GM10248 (cell line): ENCODE results near the gene CAMTA1.

Experiments used
- CTCF ChIA-PET: fragments of 300-600 bp; sonication (Branson Sonifier 250); formaldehyde crosslinking; extraction: SDS; loops from one replicate; lab custom pipeline; 2021; ENCODE audit warnings: antibody characterized with exemption; lab: Yijun Ruan, JAX
- POLR2A ChIA-PET: fragments of 350-650 bp; sonication (Branson Sonifier 250); formaldehyde crosslinking; extraction: SDS; loops from one replicate; lab custom pipeline; 2020; ENCODE audit warnings: antibody characterized with exemption; lab: Yijun Ruan, JAX
- DNase-seq: peaks from one replicate; pipeline ENCODE4 v3.0.0; 2012; ENCODE audit errors: extremely low spot score
- TF ChIP-seq, protein P1 (sequence below): IDR thresholded peaks from 2 replicates; pipeline ENCODE4 v1.5.1; 2012; ENCODE audit warnings: mild to moderate bottlenecking, low read depth; ENCODE audit errors: extremely low read depth, missing control alignments, control extremely low read depth

Gene CAMTA1

DNA sequence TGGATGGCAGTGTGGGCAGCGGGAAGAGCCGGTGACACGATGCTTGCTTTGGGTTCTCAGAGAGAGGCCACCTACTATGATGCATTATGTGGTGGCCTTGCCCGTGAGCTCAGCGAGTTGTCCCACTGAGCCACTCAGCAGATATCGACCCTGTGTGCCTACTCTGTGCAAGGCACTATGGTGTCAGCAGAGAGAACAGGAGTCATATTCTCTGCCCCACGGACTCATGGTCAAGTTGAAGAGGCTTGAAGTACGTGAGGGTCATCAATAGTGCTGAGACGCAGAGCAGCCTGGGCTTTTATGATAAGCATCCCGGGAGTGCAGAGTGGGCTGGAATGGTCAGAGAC, 466.2 kb downstream of the CAMTA1 start:
- CTCF ChIA-PET = no interaction called here
- TF ChIP-seq, protein P1, sequence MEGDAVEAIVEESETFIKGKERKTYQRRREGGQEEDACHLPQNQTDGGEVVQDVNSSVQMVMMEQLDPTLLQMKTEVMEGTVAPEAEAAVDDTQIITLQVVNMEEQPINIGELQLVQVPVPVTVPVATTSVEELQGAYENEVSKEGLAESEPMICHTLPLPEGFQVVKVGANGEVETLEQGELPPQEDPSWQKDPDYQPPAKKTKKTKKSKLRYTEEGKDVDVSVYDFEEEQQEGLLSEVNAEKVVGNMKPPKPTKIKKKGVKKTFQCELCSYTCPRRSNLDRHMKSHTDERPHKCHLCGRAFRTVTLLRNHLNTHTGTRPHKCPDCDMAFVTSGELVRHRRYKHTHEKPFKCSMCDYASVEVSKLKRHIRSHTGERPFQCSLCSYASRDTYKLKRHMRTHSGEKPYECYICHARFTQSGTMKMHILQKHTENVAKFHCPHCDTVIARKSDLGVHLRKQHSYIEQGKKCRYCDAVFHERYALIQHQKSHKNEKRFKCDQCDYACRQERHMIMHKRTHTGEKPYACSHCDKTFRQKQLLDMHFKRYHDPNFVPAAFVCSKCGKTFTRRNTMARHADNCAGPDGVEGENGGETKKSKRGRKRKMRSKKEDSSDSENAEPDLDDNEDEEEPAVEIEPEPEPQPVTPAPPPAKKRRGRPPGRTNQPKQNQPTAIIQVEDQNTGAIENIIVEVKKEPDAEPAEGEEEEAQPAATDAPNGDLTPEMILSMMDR = no peak
- POLR2A ChIA-PET = no interaction called here
- DNase-seq = no peak

DNA sequence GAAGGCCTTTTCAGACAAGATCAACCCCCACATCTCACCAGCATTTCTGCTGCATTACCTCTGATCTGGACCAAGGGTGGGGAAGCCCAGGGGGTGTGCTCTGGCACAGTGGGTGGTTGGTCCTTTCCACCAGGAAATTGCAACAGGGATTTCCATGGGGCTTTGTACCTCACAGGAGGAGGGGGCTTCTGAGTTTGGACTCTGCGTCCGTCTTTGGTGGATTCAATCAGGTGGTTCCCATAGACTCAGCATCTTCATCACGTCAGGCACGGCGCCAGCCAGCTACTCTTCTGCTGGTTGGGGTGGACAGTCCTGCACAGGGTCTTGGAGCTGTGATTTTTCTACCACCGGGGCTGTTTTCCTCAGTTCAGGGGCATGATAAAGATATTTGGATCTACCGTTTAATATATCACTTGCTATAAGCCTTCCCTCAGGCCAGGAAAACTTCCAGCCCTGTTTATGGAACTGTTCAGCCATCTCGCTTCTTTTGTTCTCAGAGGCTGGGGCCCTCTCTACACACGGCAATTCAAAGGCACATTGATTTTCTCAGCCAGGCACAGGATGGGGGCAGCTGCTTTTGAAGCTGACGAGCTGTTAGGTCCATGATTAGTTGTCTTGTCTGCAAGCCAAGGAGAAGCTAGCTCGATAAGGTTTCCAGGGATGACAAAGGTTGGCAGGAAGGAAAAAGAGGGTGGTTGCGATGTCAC, 467.3 kb downstream of the CAMTA1 start:
- TF ChIP-seq, protein P1 = no peak
- ChIA-PET CTCF (no interaction called here), POLR2A (no interaction called here)
- DNase-seq = no peak

- TF ChIP-seq, protein P1 = no peak
- POLR2A ChIA-PET = no interaction called here
- CTCF ChIA-PET = no interaction called here
- no peak for DNase-seq
Measured at GRCh38 chr1:7253118-7253480, 467.8 kb downstream of the CAMTA1 start.

- CTCF ChIA-PET = no interaction called here
- no peak for DNase-seq
- POLR2A ChIA-PET = no interaction called here
- TF ChIP-seq, protein P1 = no peak
Measured at GRCh38 chr1:7253988-7254587, 468.8 kb downstream of the CAMTA1 start.

DNA sequence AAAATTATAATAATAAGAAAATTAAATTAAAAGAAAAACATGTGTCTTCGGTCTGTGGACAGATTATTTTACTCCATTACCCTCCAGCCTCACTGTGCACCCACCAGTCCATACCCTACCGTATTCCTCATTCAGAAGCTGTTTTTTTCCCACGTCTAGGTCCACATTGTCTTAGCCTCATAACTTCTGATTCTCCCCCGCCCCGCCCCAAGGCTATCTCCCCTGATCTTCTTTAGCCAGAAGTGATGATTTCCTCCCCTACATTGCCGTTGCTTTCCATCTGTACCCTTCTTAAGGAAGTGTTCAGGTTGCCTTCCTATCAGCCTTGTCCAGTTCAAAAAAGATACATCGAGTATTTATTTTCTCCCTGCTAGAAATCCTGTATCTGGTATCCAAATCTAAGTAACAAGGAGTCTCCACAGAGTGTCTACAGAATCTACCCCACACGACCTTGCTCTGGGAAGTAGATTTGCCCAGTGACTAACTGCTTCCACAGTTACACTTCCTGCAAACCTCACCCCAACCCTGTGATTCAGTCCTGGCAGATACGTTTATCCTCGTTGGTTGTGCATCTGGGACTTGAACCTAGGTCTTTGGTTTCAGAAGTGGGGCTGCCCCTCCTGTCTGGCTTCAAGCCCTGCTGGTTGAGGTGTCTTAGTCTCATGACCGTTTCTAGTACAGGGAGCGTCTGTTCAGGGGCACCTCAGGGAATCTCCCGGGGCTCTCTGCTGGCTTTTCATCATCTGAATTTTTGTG, 470.2 kb downstream of the CAMTA1 start:
- CTCF ChIA-PET = no interaction called here
- POLR2A ChIA-PET = no interaction called here

GRCh38 chr1:7256526-7256925, 471.3 kb downstream of the CAMTA1 start:
- DNase-seq = no peak
- POLR2A ChIA-PET = no interaction called here
- CTCF ChIA-PET = no interaction called here
- TF ChIP-seq, protein P1 = no peak

More for the DNA sequence above, 470.2 kb downstream of the CAMTA1 start:
- DNase-seq = no peak
- TF ChIP-seq, protein P1 = no peak
